Measurements from ENCODE around the gene CEP85L.

CEP85L gene

GRCh38 chr6:118659513-118660217 lies 8.3 kb upstream of the CEP85L start:
- Histone ChIP-seq H3K9ac (ENCODE audit: low read length) (no peak overlapping the region), H3K79me2 (ENCODE audit: insufficient read depth, low read length) (no peaks in the 10 kb centered on the region), H2AFZ (ENCODE audit: low read depth, low read length, severe bottlenecking) (no peak overlapping the region), H3K9me2 (replicated peaks; ENCODE audit: insufficient read depth, low read length) (no peaks in the 10 kb centered on the region), H3K9me3 (ENCODE audit: insufficient read depth, low read length) (no peaks in the 10 kb centered on the region), H3K27me3 (ENCODE audit: low read length) (no peaks in the 10 kb centered on the region), H3K4me3 (ENCODE audit: insufficient read depth, low read length, poor library complexity, severe bottlenecking) (no peak overlapping the region), H3F3A (ENCODE audit: insufficient read depth) (no peaks in the 10 kb centered on the region), H3K4me2 (ENCODE audit: low read depth, low read length, poor library complexity, severe bottlenecking) (no peak overlapping the region), H3K36me3 (ENCODE audit: low read length) (0 out of 2 replicates have a peak, but pooled peaks cover 3% of the 10 kb centered on the region), H4K20me1 (ENCODE audit: low read depth, low read length) (no peaks in the 10 kb centered on the region), H3K27ac (ENCODE audit: low read depth, low read length) (no peak overlapping the region)
- TF ChIP-seq EZH2phosphoT487 (conservative IDR thresholded peaks at IDR 0.05; ENCODE audit: low read length) = no peak
- no peak for TF ChIP-seq CTCF (IDR thresholded peaks at IDR 0.05; ENCODE audit: insufficient read depth, low read length, poor library complexity, severe bottlenecking)

- Histone ChIP-seq H3K9me2 (replicated peaks; ENCODE audit: insufficient read depth, low read length) (no peaks in the 10 kb centered on the region), H3K36me3 (ENCODE audit: low read length) (0 out of 2 replicates have a peak, but pooled peaks cover 3% of the 10 kb centered on the region), H3K4me3 (ENCODE audit: insufficient read depth, low read length, poor library complexity, severe bottlenecking) (no peak overlapping the region), H3K79me2 (ENCODE audit: insufficient read depth, low read length) (no peaks in the 10 kb centered on the region), H3K27ac (ENCODE audit: low read depth, low read length) (no peak overlapping the region), H3K27me3 (ENCODE audit: low read length) (no peaks in the 10 kb centered on the region), H3K4me2 (ENCODE audit: low read depth, low read length, poor library complexity, severe bottlenecking) (no peak overlapping the region), H3F3A (ENCODE audit: insufficient read depth) (peaks cover 12% of the 10 kb centered on the region; the same call in 1 of the 2 replicates), H3K9me3 (ENCODE audit: insufficient read depth, low read length) (no peaks in the 10 kb centered on the region), H4K20me1 (ENCODE audit: low read depth, low read length) (no peaks in the 10 kb centered on the region), H2AFZ (ENCODE audit: low read depth, low read length, severe bottlenecking) (no peak overlapping the region), H3K9ac (ENCODE audit: low read length) (no peak overlapping the region)
- TF ChIP-seq CTCF (IDR thresholded peaks at IDR 0.05; ENCODE audit: insufficient read depth, low read length, poor library complexity, severe bottlenecking) (no peak), EZH2phosphoT487 (conservative IDR thresholded peaks at IDR 0.05; ENCODE audit: low read length) (no peak)
Measured at GRCh38 chr6:118656847-118657451, 5.6 kb upstream of the CEP85L start.

GRCh38 chr6:118652051-118652615 lies 742 bp upstream of the CEP85L start:
- Histone ChIP-seq H3K79me2 (ENCODE audit: insufficient read depth, low read length) (no peaks in the 10 kb centered on the region), H3K4me3 (ENCODE audit: insufficient read depth, low read length, poor library complexity, severe bottlenecking) (peak overlapping the region; percentile 91), H3K36me3 (ENCODE audit: low read length) (no peaks in the 10 kb centered on the region)

More at GRCh38 chr6:118652051-118652615, 742 bp upstream of the CEP85L start:
- Histone ChIP-seq H3K27ac (ENCODE audit: low read depth, low read length) (no peak overlapping the region), H2AFZ (ENCODE audit: low read depth, low read length, severe bottlenecking) (peak overlapping the region; percentile 98), H3K9me3 (ENCODE audit: insufficient read depth, low read length) (no peaks in the 10 kb centered on the region), H3K9me2 (replicated peaks; ENCODE audit: insufficient read depth, low read length) (no peaks in the 10 kb centered on the region), H3K4me2 (ENCODE audit: low read depth, low read length, poor library complexity, severe bottlenecking) (peak overlapping the region; percentile 78), H4K20me1 (ENCODE audit: low read depth, low read length) (no peaks in the 10 kb centered on the region), H3K27me3 (ENCODE audit: low read length) (no peaks in the 10 kb centered on the region), H3F3A (ENCODE audit: insufficient read depth) (peaks cover 12% of the 10 kb centered on the region; the same call in 1 of the 2 replicates), H3K9ac (ENCODE audit: low read length) (peak overlapping the region; percentile 75)
- TF ChIP-seq EZH2phosphoT487 (conservative IDR thresholded peaks at IDR 0.05; ENCODE audit: low read length) = no peak
- TF ChIP-seq CTCF (IDR thresholded peaks at IDR 0.05; ENCODE audit: insufficient read depth, low read length, poor library complexity, severe bottlenecking) = no peak
